Uterus (tissue), 4 donors: ENCODE results near the gene LHPP. TPM values are rescaled to one million over a fixed set of nuclear protein-coding genes. Genes with fewer than 3 reads are reported as not detected.
A peak's percentile ranks its signal among the peaks of the same experiment; 100 is the strongest.

Experiments used
- DNase-seq, 2 donors: peaks; one replicate each; pipeline ENCODE4 v3.0.0-alpha.2; 2019 to 2020
- H3K27ac ChIP-seq, 2 donors: fragments of 200-600 bp; sonication (generic); 1 replicate in 1 of 2; 2 replicates in 1 of 2; pipeline ENCODE4 v1.5.1; 2016 to 2018
- H3K27me3 ChIP-seq, 2 donors: fragments of 200-600 bp; sonication (generic); one replicate each; pipeline ENCODE4 v1.5.1; 2018 to 2019; ENCODE audit warnings: control low read depth in 1 of 2
- H3K36me3 ChIP-seq, 2 donors: fragments of 200-600 bp; sonication (generic); one replicate each; pipeline ENCODE4 v1.5.1; 2019; ENCODE audit warnings: control low read depth in 1 of 2
- H3K4me1 ChIP-seq, 2 donors: fragments of 200-600 bp; sonication (generic); one replicate each; pipeline ENCODE4 v1.5.1; 2018 to 2019; ENCODE audit warnings: control low read depth in 1 of 2
- H3K4me3 ChIP-seq, 2 donors: fragments of 200-600 bp; sonication (generic); 1 replicate in 1 of 2; 2 replicates in 1 of 2; pipeline ENCODE4 v1.5.1; 2018 to 2019; ENCODE audit warnings: mild to moderate bottlenecking in 1 of 2
- H3K9me3 ChIP-seq, 2 donors: fragments of 200-600 bp; sonication (generic); one replicate each; pipeline ENCODE4 v1.5.1; 2019; ENCODE audit warnings: control low read depth in 1 of 2
- POLR2A ChIP-seq, 2 donors: fragments of 450-650 bp; IDR thresholded peaks; one replicate each; pipeline ENCODE4 v1.6.1; 2016; ENCODE audit warnings: antibody characterized with exemption in 2 of 2, mild to moderate bottlenecking in 1 of 2, moderate library complexity in 1 of 2
- intact Hi-C: fragments of 100-400 bp; cut with DNase I; formaldehyde crosslinking; loops from one replicate; pipeline ENCODE4 v1.15.1; 2023; ENCODE audit warnings: low total_unique reads
- total RNA-seq, 4 donors: library from RNA; depleted of rRNA in 3 of 4; stranded (reverse); fragments of >200 nt in 3 of 4; gene quantifications; one replicate each; pipeline versions ENCODE4 v1.1.0 to v1.2.4, GENCODE V29; 2014 to 2023
- TF ChIP-seq, protein P1 (sequence below), 4 experiments: fragments of 200-600 bp in 2 of 4; fragments of 450-650 bp in 2 of 4; sonication (generic) in 2 of 4; IDR thresholded peaks; one replicate each; pipeline ENCODE4 v1.5.1; 2016 to 2019; ENCODE audit warnings: antibody characterized with exemption in 4 of 4, mild to moderate bottlenecking in 2 of 4, moderate library complexity in 1 of 4
- donor health status: DM: yes; HTN: yes; CAD: no.

The LHPP gene
- total RNA-seq, 4 donors from 2014 or later, result 0.51 to 23.2 (median 15.3) TPM; not detected in 1

DNA sequence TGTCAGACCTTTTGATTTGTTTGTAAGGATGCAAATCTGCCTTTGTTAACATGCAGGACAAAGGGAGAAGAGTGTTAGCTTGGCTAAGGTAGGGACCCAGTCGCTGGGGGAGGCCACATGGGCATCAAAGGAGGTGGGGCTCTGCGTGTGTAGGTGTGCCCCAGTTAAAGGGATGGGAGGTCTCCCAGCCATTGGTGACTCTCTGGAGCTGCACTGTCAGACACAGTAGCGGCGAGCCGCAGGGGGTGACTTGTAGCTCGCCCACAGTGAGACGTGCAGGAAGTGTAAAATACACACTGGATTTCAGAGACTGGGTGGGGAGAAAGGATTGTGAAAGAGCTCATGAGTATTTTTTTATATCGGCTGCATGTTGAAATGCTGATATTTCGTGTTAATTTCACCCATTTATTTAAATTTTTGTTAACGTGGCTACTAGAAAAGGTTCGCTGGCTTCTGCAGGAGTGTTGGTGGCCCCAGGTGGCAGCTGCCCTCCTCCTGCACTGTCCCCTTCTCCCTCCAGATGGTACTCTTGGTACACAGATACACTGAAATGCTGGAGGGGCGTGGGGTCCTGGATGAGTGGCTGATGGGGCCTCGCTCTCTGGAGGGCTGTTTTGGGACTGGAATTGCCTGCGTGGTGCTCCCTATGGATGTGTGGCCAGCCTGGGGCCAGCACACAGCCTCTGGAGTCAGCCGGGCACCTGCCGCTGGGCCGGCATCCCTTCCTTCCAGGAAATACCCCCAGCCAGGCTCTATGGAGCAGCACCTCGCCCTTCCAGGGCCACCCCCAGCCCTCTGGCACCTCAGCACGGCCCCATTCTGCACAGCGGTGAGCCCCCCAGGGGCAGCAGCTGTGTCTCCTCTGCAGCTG is 59.2 kb downstream of the LHPP start:
- Histone ChIP-seq H3K36me3 (no peaks in the 10 kb centered on the region), H3K4me1 (peaks cover 0 to 13% of the 10 kb centered on the region in 2 donors), H3K27ac (no peak overlapping the region), H3K27me3 (no peaks in the 10 kb centered on the region), H3K9me3 (no peaks in the 10 kb centered on the region), H3K4me3 (no peak overlapping the region)
- no peak for TF ChIP-seq POLR2A (IDR thresholded peaks at IDR 0.05)
- TF ChIP-seq, protein P1, sequence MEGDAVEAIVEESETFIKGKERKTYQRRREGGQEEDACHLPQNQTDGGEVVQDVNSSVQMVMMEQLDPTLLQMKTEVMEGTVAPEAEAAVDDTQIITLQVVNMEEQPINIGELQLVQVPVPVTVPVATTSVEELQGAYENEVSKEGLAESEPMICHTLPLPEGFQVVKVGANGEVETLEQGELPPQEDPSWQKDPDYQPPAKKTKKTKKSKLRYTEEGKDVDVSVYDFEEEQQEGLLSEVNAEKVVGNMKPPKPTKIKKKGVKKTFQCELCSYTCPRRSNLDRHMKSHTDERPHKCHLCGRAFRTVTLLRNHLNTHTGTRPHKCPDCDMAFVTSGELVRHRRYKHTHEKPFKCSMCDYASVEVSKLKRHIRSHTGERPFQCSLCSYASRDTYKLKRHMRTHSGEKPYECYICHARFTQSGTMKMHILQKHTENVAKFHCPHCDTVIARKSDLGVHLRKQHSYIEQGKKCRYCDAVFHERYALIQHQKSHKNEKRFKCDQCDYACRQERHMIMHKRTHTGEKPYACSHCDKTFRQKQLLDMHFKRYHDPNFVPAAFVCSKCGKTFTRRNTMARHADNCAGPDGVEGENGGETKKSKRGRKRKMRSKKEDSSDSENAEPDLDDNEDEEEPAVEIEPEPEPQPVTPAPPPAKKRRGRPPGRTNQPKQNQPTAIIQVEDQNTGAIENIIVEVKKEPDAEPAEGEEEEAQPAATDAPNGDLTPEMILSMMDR (IDR thresholded peaks at IDR 0.05), result no peak
- no peak for DNase-seq
- intact Hi-C loops, result no loop called here

DNA sequence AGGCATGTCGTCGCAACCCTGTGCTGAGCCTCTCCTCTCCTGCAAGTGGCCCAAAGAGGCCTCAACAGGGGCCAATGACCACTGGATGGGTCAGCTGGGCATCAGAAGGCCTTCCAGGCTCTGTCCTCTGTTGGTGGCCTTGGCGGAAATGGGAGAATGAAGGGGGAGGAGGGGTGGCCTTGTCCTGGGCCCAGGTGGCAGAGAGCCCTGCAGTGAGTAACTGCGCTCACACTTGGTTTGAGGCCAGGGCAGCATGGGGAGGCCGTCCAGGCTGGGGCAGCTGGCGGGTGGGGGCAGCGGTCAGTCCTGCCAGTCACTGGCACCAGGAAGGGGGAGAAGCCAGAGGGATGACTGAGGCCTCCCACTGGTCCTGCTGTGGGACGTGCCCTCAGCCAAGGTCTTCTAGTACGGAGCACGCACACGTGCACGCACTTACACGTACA is 59.8 kb downstream of the LHPP start:
- intact Hi-C loops, result no loop called here
- DNase-seq, result no peak

DNA sequence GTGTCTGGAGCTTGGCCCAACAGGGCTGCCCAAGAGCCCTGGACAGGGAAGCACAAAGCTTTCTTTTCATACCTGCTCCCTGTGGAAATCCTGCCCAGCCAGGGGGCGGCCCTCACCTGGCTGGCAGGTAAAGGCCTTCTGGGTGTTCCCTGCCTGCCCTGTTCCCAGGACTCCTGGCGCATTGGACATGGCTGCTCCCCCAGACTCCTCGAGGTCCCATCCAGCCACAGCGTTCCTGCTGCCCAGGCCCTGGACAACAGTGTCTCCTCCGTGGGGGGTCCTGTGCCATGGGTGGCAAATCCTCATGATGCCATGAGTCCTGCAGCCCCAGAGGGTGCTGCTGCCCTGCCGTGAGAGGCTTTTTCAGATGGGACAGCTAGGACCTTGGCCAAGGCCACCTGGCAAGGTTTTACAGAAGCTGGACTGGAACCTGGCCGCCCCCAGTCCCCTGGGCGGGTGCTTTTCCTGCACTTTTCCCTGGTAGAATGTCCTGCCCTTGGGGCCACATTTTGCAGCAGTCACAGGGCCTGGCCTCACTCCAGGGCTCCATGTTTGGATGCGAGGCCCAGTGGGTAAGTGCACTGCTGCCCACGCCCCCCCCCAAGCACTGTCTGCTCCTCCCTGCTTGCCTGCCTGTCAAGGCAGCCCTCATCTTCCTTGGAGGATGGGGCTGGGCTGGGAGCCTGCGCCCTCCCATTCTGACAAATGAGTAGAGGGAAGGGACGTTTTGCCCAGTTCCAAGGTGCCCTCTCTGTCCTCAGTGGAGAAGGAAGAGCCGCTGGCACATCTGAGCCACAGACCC is 60.7 kb downstream of the LHPP start:
- Histone ChIP-seq H3K9me3 (no peaks in the 10 kb centered on the region), H3K27ac (peak overlapping the region; percentile 81), H3K4me1 (peaks cover 0 to 13% of the 10 kb centered on the region in 2 donors), H3K27me3 (no peaks in the 10 kb centered on the region), H3K4me3 (no peak overlapping the region), H3K36me3 (no peaks in the 10 kb centered on the region)
- intact Hi-C loops, result no loop called here
- TF ChIP-seq POLR2A (IDR thresholded peaks at IDR 0.05), result no peak
- TF ChIP-seq, protein P1 (IDR thresholded peaks at IDR 0.05), result no peak
- DNase-seq, result peak in 1 of 2 donors; percentile 52

More for the DNA sequence above, 59.8 kb downstream of the LHPP start:
- TF ChIP-seq, protein P1 (IDR thresholded peaks at IDR 0.05), result no peak
- TF ChIP-seq POLR2A (IDR thresholded peaks at IDR 0.05), result no peak
- Histone ChIP-seq H3K4me3 (no peak overlapping the region), H3K9me3 (no peaks in the 10 kb centered on the region), H3K27ac (no peak overlapping the region), H3K27me3 (no peaks in the 10 kb centered on the region), H3K4me1 (peaks cover 0 to 13% of the 10 kb centered on the region in 2 donors), H3K36me3 (no peaks in the 10 kb centered on the region)

DNA sequence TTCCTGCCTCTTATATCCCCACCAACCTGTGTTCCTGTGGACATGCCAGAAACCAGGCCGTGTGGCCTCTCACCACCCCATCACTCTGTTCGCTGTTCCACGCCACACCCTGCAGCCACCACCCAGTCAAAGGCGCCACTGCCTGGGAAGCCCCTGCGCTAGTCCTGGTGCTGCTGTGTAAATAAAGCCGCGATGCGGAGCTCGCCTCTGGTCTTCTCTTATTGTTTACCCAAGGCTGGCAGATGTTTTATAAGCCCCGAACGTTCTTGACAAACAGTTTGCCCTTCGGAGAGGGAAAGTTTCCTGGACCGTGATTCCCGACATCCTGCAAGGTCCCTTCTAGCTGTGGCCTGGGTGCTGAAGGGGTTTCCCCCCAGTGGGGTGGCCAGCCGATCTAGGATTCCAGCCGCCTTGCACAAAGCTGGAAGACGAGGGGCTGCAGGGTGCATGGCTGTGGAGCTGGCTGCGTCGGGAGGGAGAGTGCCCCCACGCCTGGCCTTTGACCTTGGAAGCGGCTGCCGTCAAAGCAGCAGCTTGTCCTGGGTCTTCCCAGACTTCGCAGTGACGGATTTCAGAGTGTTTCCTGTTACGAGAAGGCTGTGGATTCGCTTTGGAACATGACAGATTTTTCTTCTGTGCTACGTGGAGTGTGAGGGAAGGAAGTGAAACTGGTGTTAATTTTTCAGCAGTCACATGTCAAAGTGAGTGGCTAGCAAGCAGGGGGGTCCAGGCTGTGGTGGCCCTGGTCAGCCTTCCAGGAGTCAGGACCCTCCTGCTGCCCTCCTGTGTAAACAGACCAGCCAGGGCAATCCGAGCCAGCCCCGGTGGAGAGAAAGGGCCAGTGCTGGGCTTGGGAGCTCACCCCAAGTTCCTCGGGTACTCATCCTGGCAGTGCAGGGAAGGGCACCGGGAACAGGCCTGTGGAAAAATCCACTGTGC is 61.6 kb downstream of the LHPP start:
- peak in 1 of 2 donors; percentile 27 for DNase-seq
- peak overlapping the region; percentile 81 for H3K27ac ChIP-seq
- H3K9me3 ChIP-seq, result no peaks in the 10 kb centered on the region
- H3K27me3 ChIP-seq, result no peaks in the 10 kb centered on the region
- H3K4me1 ChIP-seq, result peaks cover 0 to 13% of the 10 kb centered on the region in 2 donors
- no peaks in the 10 kb centered on the region for H3K36me3 ChIP-seq
- TF ChIP-seq, protein P1 (IDR thresholded peaks at IDR 0.05), result no peak
- TF ChIP-seq POLR2A (IDR thresholded peaks at IDR 0.05), result no peak
- intact Hi-C loops, result no loop called here
- peak overlapping the region in 1 of 2 donors; percentile 10 for H3K4me3 ChIP-seq
